Tibial artery (tissue), 4 donors: Measurements from ENCODE around the gene ZNF496.
A peak's percentile ranks its signal among the peaks of the same experiment; 100 is the strongest.

Experiments used
- DNase-seq, 2 donors: peaks; one replicate each; pipeline ENCODE4 v3.0.0-alpha.2; 2019
- H3K27ac ChIP-seq, 2 donors: fragments of 200-600 bp; sonication (generic) in 1 of 2; 1 replicate in 1 of 2; 2 replicates in 1 of 2; pipeline ENCODE4 v1.5.1; 2018 to 2019; ENCODE audit warnings: mild to moderate bottlenecking in 1 of 2
- H3K27me3 ChIP-seq, 2 donors: fragments of 200-600 bp; sonication (generic) in 1 of 2; one replicate each; pipeline versions ENCODE4 v1.5.1 to v1.6.0; 2016 to 2019
- H3K36me3 ChIP-seq, 3 donors: fragments of 200-600 bp; sonication (generic) in 2 of 3; one replicate each; pipeline ENCODE4 v1.5.1; 2016 to 2019; ENCODE audit warnings: mild to moderate bottlenecking in 2 of 3
- H3K4me1 ChIP-seq, 4 donors: fragments of 200-600 bp; sonication (generic) in 2 of 4; 1 replicate in 3 of 4; 2 replicates in 1 of 4; pipeline ENCODE4 v1.5.1; 2016 to 2019
- H3K4me3 ChIP-seq, 2 donors: fragments of 200-600 bp; sonication (generic) in 1 of 2; 1 replicate in 1 of 2; 2 replicates in 1 of 2; pipeline ENCODE4 v1.5.1; 2018 to 2019; ENCODE audit warnings: mild to moderate bottlenecking in 2 of 2
- H3K9me3 ChIP-seq, 3 donors: fragments of 200-600 bp; sonication (generic) in 1 of 3; one replicate each; pipeline ENCODE4 v1.5.1; 2016 to 2019
- CTCF ChIP-seq, 2 experiments: fragments of 200-600 bp in 1 of 2; fragments of 450-650 bp in 1 of 2; IDR thresholded peaks; one replicate each; pipeline ENCODE4 v1.5.1; 2017 to 2019; ENCODE audit warnings: antibody characterized with exemption in 2 of 2, mild to moderate bottlenecking in 1 of 2, moderate library complexity in 1 of 2
- intact Hi-C: fragments of 100-400 bp; cut with DNase I; formaldehyde crosslinking; loops from one replicate; pipeline ENCODE4 v1.15.0; 2023; ENCODE audit warnings: low total_unique reads

Gene ZNF496

GRCh38 chr1:247288341-247288740, 43.3 kb downstream of the ZNF496 start:
- Histone ChIP-seq H3K27me3 (no peaks in the 10 kb centered on the region), H3K4me1 (no peaks in the 10 kb centered on the region), H3K27ac (no peak overlapping the region), H3K36me3 (no peaks in the 10 kb centered on the region), H3K4me3 (no peak overlapping the region), H3K9me3 (peaks cover 0 to 6% (median 0%) of the 10 kb centered on the region in 3 donors)
- no peak for TF ChIP-seq CTCF (IDR thresholded peaks at IDR 0.05)
- intact Hi-C loops, result no loop called here
- DNase-seq, result peak in 1 of 2 donors; percentile 15

GRCh38 chr1:247287460-247287859, 44.2 kb downstream of the ZNF496 start:
- H3K36me3 ChIP-seq, result no peaks in the 10 kb centered on the region
- H3K27ac ChIP-seq, result no peak overlapping the region
- no peak for TF ChIP-seq CTCF (IDR thresholded peaks at IDR 0.05)
- intact Hi-C loops, result no loop called here
- H3K27me3 ChIP-seq, result no peaks in the 10 kb centered on the region
- no peaks in the 10 kb centered on the region for H3K4me1 ChIP-seq
- H3K4me3 ChIP-seq, result no peak overlapping the region
- peak in 1 of 2 donors; percentile 6 for DNase-seq
- peaks cover 0 to 6% (median 0%) of the 10 kb centered on the region in 3 donors for H3K9me3 ChIP-seq

GRCh38 chr1:247286134-247286670, 45.5 kb downstream of the ZNF496 start:
- no peak for TF ChIP-seq CTCF (IDR thresholded peaks at IDR 0.05)
- intact Hi-C loops, result no loop called here
- Histone ChIP-seq H3K27me3 (no peaks in the 10 kb centered on the region), H3K27ac (no peak overlapping the region), H3K36me3 (no peaks in the 10 kb centered on the region), H3K4me3 (no peak overlapping the region), H3K4me1 (no peaks in the 10 kb centered on the region), H3K9me3 (peaks cover 0 to 6% (median 0%) of the 10 kb centered on the region in 3 donors)
- no peak for DNase-seq

- DNase-seq, result no peak
- Histone ChIP-seq H3K36me3 (no peaks in the 10 kb centered on the region), H3K27me3 (no peaks in the 10 kb centered on the region), H3K4me1 (no peaks in the 10 kb centered on the region), H3K4me3 (no peak overlapping the region), H3K27ac (no peak overlapping the region), H3K9me3 (no peaks in the 10 kb centered on the region)
- intact Hi-C loops, result no loop called here
- TF ChIP-seq CTCF (IDR thresholded peaks at IDR 0.05), result no peak
These were observed 50.6 kb downstream of the ZNF496 start for GRCh38 chr1:247281001-247281574.

- TF ChIP-seq CTCF (IDR thresholded peaks at IDR 0.05), result no peak
- Histone ChIP-seq H3K4me1 (no peaks in the 10 kb centered on the region), H3K36me3 (no peaks in the 10 kb centered on the region), H3K9me3 (no peaks in the 10 kb centered on the region), H3K27me3 (no peaks in the 10 kb centered on the region), H3K27ac (no peak overlapping the region), H3K4me3 (no peak overlapping the region)
- intact Hi-C loops, result no loop called here
- no peak for DNase-seq
These were observed 54.5 kb downstream of the ZNF496 start for GRCh38 chr1:247277191-247277590.
